GM18907 (cell line): Measurements from ENCODE around the gene ANKS1B.
A peak's percentile ranks its signal among the peaks of the same experiment; 100 is the strongest.
"Not testable (repeated sequence)": the region's sequence is repeated elsewhere in the genome, so short reads cannot be mapped to it uniquely, and the experiment has no call there.

Source experiments
- ATAC-seq: cut with Tn5 transposase; IDR thresholded peaks from one replicate; pipeline ENCODE4 v1.9.1; 2021; ENCODE audit warnings: mild to moderate bottlenecking, moderate library complexity; ENCODE audit not compliant: unreplicated experiment

The ANKS1B gene

DNA sequence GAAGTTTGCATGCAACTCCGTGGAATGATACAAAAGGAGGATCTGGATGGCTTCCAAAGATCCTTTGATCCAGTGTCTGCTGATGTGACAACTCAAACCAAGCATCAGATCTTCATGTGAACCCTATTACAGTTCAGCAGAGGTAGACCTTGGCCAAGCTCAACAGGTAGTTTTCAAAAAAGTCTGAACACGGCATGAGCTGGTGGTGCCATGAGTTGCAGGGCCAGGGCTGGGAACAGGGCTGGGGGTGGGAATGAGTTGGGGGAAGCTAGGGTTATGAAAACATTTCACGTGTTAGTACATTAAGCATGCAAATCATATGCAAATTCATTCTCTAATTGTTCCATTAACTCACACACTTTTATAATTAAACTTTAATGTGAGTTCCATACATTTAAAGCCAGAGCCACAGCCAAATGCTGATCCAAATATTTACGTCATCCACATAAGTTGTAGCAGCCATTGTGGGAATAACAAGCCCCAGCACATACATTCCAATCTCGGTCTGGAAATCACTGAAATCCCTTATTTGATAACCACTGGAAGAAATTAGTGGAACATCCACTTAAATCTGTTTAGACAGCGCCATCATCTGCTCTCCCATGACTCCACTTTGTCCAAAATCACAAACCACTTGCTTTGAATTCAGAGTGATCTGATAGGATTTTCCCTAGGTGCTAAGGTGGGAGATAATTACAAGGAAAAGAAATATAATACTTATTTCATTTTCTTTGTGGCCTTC lies 1181.1 kb downstream of the ANKS1B start:
- ATAC-seq = no peak

GRCh38 chr12:98799822-98800221 lies 1184.9 kb downstream of the ANKS1B start:
- no peak for ATAC-seq

GRCh38 chr12:98799146-98799810 lies 1185.5 kb downstream of the ANKS1B start:
- ATAC-seq = no peak

GRCh38 chr12:98797200-98797599 lies 1187.5 kb downstream of the ANKS1B start:
- no peak for ATAC-seq

DNA sequence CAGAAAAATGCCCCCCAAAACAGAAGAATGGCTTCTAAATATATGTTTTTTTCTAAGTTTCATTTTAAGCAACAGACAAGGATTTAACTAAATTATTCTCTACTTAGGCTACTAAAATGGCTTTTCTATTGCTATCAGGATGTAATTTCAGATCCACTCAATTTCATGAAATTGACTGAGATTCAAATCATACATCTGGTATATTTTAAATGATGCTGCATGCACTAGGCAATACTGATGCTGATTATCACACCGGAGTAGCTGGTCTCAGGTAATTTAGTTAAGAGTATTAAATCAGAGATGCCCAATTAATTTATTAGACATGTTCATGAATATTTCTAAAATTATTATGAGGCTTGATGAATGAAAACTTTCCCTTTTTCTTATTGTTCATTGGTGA lies 1188.0 kb downstream of the ANKS1B start:
- no peak for ATAC-seq

DNA sequence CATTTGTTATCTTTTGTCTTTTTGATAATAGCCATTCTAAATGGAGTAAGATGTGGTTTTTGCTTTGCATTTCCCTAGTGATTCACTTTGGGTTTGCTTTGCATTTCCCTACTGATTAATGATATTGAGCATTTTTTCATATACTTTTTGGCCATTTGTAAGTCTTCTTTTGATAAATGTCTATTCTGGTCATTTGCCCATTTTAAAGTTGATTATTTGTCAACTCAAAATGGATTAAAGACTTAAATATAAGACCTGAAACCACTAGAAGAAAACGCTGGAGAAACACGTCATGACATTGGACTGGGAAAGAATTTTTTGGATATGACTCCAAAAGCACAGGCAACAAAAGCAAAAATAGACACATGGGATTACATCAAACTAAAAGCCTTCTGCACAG lies 1191.6 kb downstream of the ANKS1B start:
- no peak for ATAC-seq

DNA sequence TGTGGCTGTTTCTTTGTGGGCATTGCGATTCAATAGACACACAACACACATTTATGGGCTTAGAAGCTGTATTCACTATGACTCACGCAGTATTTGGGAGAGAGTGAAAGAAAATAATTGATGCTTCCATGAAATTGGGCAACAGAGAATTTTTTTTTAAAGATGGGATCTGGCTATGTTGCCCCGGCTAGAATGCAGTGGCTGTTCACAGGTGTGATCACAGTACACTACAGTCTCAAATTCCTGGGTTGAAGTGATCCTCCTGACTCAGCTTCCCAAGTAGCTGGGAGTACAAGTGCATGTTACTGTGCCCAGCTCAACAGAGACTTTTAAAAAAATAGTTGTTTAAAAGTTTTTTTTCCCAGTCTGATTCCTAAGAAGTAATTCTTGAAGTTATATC lies 1193.3 kb downstream of the ANKS1B start:
- no peak for ATAC-seq

DNA sequence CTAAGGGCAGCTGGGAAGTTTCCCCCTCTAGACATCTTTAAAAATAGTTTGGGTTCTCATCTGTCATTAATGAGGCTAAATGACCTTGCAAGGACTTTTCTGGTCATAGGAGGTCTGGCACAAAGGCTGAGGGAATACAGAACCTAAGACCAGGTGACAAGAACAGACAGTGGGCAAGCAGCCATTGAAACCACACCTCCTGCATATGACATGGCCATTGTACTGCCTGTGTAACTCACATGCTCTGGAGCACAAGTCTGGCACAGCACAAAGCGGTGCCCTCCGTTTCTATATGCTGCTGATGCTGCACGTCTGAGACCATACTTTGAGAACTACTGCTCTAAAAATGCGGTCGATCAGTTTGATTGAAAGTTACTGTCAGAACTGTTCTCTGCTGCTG lies 1196.3 kb downstream of the ANKS1B start:
- ATAC-seq = no peak

DNA sequence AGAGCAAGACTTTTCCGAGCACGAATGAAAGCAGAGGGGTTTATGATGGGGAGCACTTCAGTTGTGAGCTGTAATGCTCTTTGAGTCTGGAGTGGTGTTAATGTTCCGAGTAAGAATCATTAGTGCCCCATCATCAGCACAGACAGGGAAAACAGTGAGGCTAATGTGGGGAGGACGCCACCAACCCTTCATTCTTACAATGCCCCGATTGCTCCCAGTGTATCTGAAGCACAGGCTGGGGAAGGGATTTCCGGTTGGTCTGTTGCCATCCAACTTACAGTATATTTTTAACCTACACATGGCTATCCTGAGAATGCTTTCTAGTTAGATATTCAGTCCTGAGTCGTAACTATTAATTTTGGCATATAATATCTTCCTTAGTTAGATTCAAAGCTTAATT lies 1198.1 kb downstream of the ANKS1B start:
- ATAC-seq = no peak

GRCh38 chr12:98783420-98783819 lies 1201.3 kb downstream of the ANKS1B start:
- ATAC-seq = no peak

DNA sequence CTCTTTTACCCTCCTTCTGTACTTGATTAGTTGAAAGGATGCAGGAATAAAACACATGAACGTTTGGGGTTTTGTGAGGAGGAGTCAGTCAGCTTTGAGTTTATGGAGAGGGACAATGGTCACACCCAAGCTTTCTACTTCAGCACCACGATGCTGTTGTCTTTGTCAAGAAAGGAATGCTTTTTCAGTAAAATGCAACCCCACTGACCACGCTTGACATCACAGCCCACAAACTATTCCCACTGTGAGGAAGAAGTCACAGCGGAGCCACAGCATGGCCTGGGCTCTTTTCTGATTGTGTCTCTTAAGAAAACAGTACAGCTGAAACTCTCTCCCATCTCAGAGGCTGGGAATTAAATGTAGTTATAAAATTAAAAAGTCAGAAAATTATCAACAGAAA lies 1204.5 kb downstream of the ANKS1B start:
- no peak for ATAC-seq

- ATAC-seq = no peak
These were observed 1211.9 kb downstream of the ANKS1B start for GRCh38 chr12:98772818-98773217.

GRCh38 chr12:98771811-98772752 lies 1212.7 kb downstream of the ANKS1B start:
- ATAC-seq = no peak

GRCh38 chr12:98770230-98770629 lies 1214.5 kb downstream of the ANKS1B start:
- no peak for ATAC-seq

- ATAC-seq = no peak
These were observed 1215.7 kb downstream of the ANKS1B start for GRCh38 chr12:98769068-98769467.

DNA sequence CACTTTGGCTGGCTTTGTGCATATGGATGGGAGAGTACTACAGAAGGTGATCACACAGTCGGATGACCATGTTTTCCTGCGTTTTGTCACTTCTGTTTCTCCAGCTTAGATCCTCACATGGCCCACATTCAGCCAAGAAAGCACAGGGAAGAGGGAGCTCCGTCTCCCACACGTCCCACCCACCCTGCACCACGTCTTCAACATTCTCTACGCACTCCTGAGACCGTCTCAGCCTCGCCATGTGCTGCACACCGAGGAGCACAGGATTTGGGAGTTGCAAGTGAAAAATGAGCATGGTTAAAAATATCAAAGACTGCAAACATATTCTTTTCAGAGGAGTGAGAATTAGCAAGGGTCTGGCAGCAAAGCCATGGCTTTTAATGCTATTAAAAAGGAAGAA lies 1217.5 kb downstream of the ANKS1B start:
- ATAC-seq = no peak

DNA sequence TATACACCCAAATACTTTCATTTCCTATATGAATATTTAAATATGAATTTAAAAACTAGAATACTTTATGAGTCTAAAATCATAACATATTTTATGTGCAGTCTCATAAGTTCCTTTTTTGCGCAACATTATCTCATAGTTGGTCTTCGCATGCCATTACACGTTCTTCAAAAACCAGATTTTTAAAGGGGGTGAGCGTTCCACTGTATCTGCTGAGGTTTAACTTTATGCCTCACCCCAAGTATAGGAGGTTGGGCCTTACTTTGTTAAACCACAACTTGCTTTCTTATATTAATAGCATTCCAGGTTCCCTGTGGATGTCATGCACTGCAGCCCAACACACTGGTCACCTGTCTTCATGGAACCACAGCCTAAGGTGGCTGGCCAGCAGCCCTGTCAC lies 1221.1 kb downstream of the ANKS1B start:
- ATAC-seq = no peak

GRCh38 chr12:98758331-98758730 lies 1226.4 kb downstream of the ANKS1B start:
- no peak for ATAC-seq

GRCh38 chr12:98757455-98757854 lies 1227.3 kb downstream of the ANKS1B start:
- ATAC-seq = no peak

- ATAC-seq = not testable (repeated sequence)
These were observed 1228.9 kb downstream of the ANKS1B start for GRCh38 chr12:98755855-98756254.

GRCh38 chr12:98754095-98754494 lies 1230.6 kb downstream of the ANKS1B start:
- ATAC-seq = peak; percentile 100

DNA sequence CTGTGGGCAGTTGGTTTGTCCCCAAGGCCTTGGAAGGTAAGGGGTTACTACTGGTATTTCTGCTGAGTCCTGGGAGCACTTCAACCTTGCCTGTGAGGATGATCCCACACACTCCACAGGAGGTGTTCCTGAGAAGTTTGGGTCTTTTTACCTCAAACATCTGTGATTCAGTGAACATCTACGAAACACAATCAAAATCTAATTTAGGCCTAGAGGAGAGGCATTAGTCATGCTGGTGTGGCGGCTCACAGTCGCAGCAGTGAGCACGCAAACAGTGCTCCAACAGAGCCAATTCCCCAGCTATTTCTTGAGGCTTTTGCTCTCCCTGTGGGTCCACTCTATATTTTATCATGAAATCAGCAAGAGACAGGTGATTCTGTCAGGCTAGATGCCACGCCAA lies 1232.0 kb downstream of the ANKS1B start:
- no peak for ATAC-seq
